Measurements from ENCODE around the gene PLA2G4D. TPM values are rescaled to one million over a fixed set of nuclear protein-coding genes. Genes with fewer than 3 reads are reported as not detected.

The PLA2G4D gene
- total RNA-seq, 4 donors from 2014 or later = 15.0 to 29.6 (median 24.4) TPM

- no peak overlapping the region for H3K27ac ChIP-seq
- H3K36me3 ChIP-seq = no peaks in the 10 kb centered on the region
- peaks cover 30% of the 10 kb centered on the region for H3K4me1 ChIP-seq
- no peak for DNase-seq (ENCODE audit: low spot score in 2 of 2)
- no peaks in the 10 kb centered on the region for H3K9me3 ChIP-seq
- no peak overlapping the region for H3K4me3 ChIP-seq
- WGBS = 59% methylated on average over 7 of the region's 7 CpGs
- no peaks in the 10 kb centered on the region for H3K27me3 ChIP-seq
- no peak for TF ChIP-seq EP300 (IDR thresholded peaks at IDR 0.05)
Observed at GRCh38 chr15:42090370-42090769, 4.0 kb downstream of the PLA2G4D start.

- Histone ChIP-seq H3K36me3 (no peaks in the 10 kb centered on the region), H3K27ac (no peak overlapping the region), H3K9me3 (no peaks in the 10 kb centered on the region), H3K4me3 (no peak overlapping the region), H3K27me3 (peaks cover under 1% of the 10 kb centered on the region), H3K4me1 (peaks cover 30% of the 10 kb centered on the region)
- TF ChIP-seq EP300 (IDR thresholded peaks at IDR 0.05) = no peak
- no peak for TF ChIP-seq POLR2AphosphoS5 (IDR thresholded peaks at IDR 0.05)
- TF ChIP-seq POLR2A (IDR thresholded peaks at IDR 0.05) = no peak
- no peak for TF ChIP-seq CTCF (IDR thresholded peaks at IDR 0.05)
- DNase-seq (ENCODE audit: low spot score in 2 of 2) = no peak
- 92% methylated on average over 4 of the region's 4 CpGs for WGBS
Observed at GRCh38 chr15:42089942-42090341, 4.4 kb downstream of the PLA2G4D start.

- H3K4me1 ChIP-seq = peaks cover 34% of the 10 kb centered on the region
- TF ChIP-seq POLR2A (IDR thresholded peaks at IDR 0.05) (no peak), POLR2AphosphoS5 (IDR thresholded peaks at IDR 0.05) (no peak), EP300 (IDR thresholded peaks at IDR 0.05) (no peak), CTCF (IDR thresholded peaks at IDR 0.05) (no peak)
Observed at GRCh38 chr15:42088801-42089640, 5.3 kb downstream of the PLA2G4D start.

GRCh38 chr15:42087926-42088800 lies 6.2 kb downstream of the PLA2G4D start:
- peaks cover 6% of the 10 kb centered on the region for H3K27me3 ChIP-seq
- DNase-seq (ENCODE audit: low spot score in 2 of 2) = no peak
- H3K27ac ChIP-seq = no peak overlapping the region
- H3K36me3 ChIP-seq = no peaks in the 10 kb centered on the region
- no peaks in the 10 kb centered on the region for H3K9me3 ChIP-seq
- H3K4me3 ChIP-seq = no peak overlapping the region
- TF ChIP-seq POLR2AphosphoS5 (IDR thresholded peaks at IDR 0.05) (no peak), POLR2A (IDR thresholded peaks at IDR 0.05) (no peak), EP300 (IDR thresholded peaks at IDR 0.05) (no peak), CTCF (IDR thresholded peaks at IDR 0.05) (no peak)
- H3K4me1 ChIP-seq = peaks cover 26% of the 10 kb centered on the region
- WGBS = 76% methylated on average over 5 of the region's 11 CpGs

More at GRCh38 chr15:42088801-42089640, 5.3 kb downstream of the PLA2G4D start:
- DNase-seq (ENCODE audit: low spot score in 2 of 2) = no peak
- H3K36me3 ChIP-seq = no peaks in the 10 kb centered on the region
- 75% methylated on average over 13 of the region's 16 CpGs for WGBS
- H3K27ac ChIP-seq = no peak overlapping the region
- no peaks in the 10 kb centered on the region for H3K9me3 ChIP-seq
- H3K27me3 ChIP-seq = peaks cover 3% of the 10 kb centered on the region
- no peak overlapping the region for H3K4me3 ChIP-seq

- Histone ChIP-seq H3K4me3 (no peak overlapping the region), H3K27me3 (peaks cover 6% of the 10 kb centered on the region), H3K4me1 (peaks cover 19% of the 10 kb centered on the region), H3K9me3 (no peaks in the 10 kb centered on the region), H3K36me3 (no peaks in the 10 kb centered on the region), H3K27ac (no peak overlapping the region)
- no peak for DNase-seq (ENCODE audit: low spot score in 2 of 2)
- 89% methylated on average over 11 of the region's 13 CpGs for WGBS
- no peak for TF ChIP-seq CTCF (IDR thresholded peaks at IDR 0.05)
- TF ChIP-seq POLR2AphosphoS5 (IDR thresholded peaks at IDR 0.05) = no peak
- no peak for TF ChIP-seq EP300 (IDR thresholded peaks at IDR 0.05)
- TF ChIP-seq POLR2A (IDR thresholded peaks at IDR 0.05) = no peak
Observed at GRCh38 chr15:42087460-42087859, 6.9 kb downstream of the PLA2G4D start.

Measured in suprapubic skin (tissue), 4 donors.